ENCODE data around the gene PRKD1.

- TF ChIP-seq CTCF (IDR thresholded peaks at IDR 0.05) = no peak
- TF ChIP-seq POLR2A (IDR thresholded peaks at IDR 0.05) = no peak
These were observed 144.1 kb downstream of the PRKD1 start for GRCh38 chr14:29783556-29783955.
